Tibial nerve (tissue), 4 donors: Measurements from ENCODE around the gene PTN.

Experiments
- CTCF ChIP-seq, 5 experiments: fragments of 200-600 bp in 3 of 5; fragments of 450-650 bp in 2 of 5; sonication (generic) in 3 of 5; IDR thresholded peaks; one replicate each; pipeline ENCODE4 v1.5.1; 2016 to 2019; ENCODE audit warnings: antibody characterized with exemption in 5 of 5, mild to moderate bottlenecking in 3 of 5, moderate library complexity in 2 of 5
- EP300 ChIP-seq, 2 donors: sonication (generic); formaldehyde crosslinking; IDR thresholded peaks; one replicate each; pipeline ENCODE4 v1.6.1; 2017; ENCODE audit warnings: antibody characterized with exemption in 2 of 2, mild to moderate bottlenecking in 1 of 2
- POLR2A ChIP-seq, 2 donors: fragments of 450-650 bp; IDR thresholded peaks; one replicate each; pipeline ENCODE4 v1.6.1; 2017; ENCODE audit warnings: antibody characterized with exemption in 2 of 2, mild to moderate bottlenecking in 2 of 2, moderate library complexity in 2 of 2

- TF ChIP-seq CTCF (IDR thresholded peaks at IDR 0.05) (no peak), POLR2A (IDR thresholded peaks at IDR 0.05) (no peak), EP300 (IDR thresholded peaks at IDR 0.05) (no peak)
Observed at GRCh38 chr7:137243741-137244140, 99.8 kb downstream of the PTN start.
